Mammary epithelial cell (primary cell): Measurements from ENCODE around the gene EEF2KMT.

ENCODE experiments used
- CTCF ChIP-seq, 2 donors: IDR thresholded peaks in 1 of 2; conservative IDR thresholded peaks in 1 of 2; 2 replicates each; pipeline ENCODE4 v1.5.1; 2011 to 2012; ENCODE audit warnings: inconsistent platforms in 2 of 2, low read length in 2 of 2, mild to moderate bottlenecking in 2 of 2, control low read depth in 1 of 2, low read depth in 1 of 2; ENCODE audit not compliant: insufficient read depth in 1 of 2; ENCODE audit errors: extremely low read depth in 1 of 2
- EZH2 ChIP-seq: IDR thresholded peaks from 2 replicates; pipeline ENCODE4 v1.6.1; 2012; ENCODE audit warnings: low read length, inconsistent platforms, borderline replicate concordance

GRCh38 chr16:5065813-5066212, 31.8 kb downstream of the EEF2KMT start, which contains the start of gene C16orf89:
- TF ChIP-seq CTCF (conservative IDR thresholded peaks at IDR 0.05 in 1 of 2, IDR thresholded peaks at IDR 0.05 in 1 of 2; ENCODE audit: extremely low read depth in 1 of 2, insufficient read depth in 1 of 2, low read depth in 1 of 2, low read length in 2 of 2) (no peak), EZH2 (no peak)
